HEK293 (cell line): ENCODE results near the gene RHBDF2.

Experiments used
- CTCF ChIA-PET: fragments of 350-600 bp; formaldehyde crosslinking; extraction: SDS; loops from one replicate; lab custom pipeline; 2021; ENCODE audit warnings: antibody characterized with exemption; lab: Yijun Ruan, JAX
- POLR2A ChIA-PET: fragments of 300-600 bp; formaldehyde crosslinking; extraction: SDS; loops from one replicate; lab custom pipeline; 2020; ENCODE audit warnings: antibody characterized with exemption, inconsistent platforms; lab: Yijun Ruan, JAX
- H3K27ac ChIP-seq: fragments of 200-500 bp; sonication (Bioruptor generic); 2 replicates; pipeline ENCODE4 v1.5.1; 2014; ENCODE audit warnings: low read depth, low read length, control low read depth, inconsistent platforms; ENCODE audit errors: extremely low read depth
- H3K36me3 ChIP-seq, 2 experiments: fragments of 200-500 bp in 1 of 2; sonication (Bioruptor generic) in 1 of 2; 1 replicate in 1 of 2; 2 replicates in 1 of 2; pipeline ENCODE4 v1.5.1; 2014 to 2017; ENCODE audit warnings: inconsistent platforms in 2 of 2, low read length in 2 of 2; ENCODE audit not compliant: control insufficient read depth in 2 of 2, insufficient read depth in 1 of 2
- H3K4me1 ChIP-seq: fragments of 200-500 bp; sonication (Bioruptor generic); 2 replicates; pipeline ENCODE4 v1.5.1; 2014; ENCODE audit warnings: mild to moderate bottlenecking, low read length, inconsistent platforms; ENCODE audit not compliant: control insufficient read depth, insufficient read depth
- H3K4me3 ChIP-seq: 2 replicates; pipeline ENCODE4 v1.5.1; 2011; ENCODE audit warnings: low read depth, mild to moderate bottlenecking, control low read depth, low read length, moderate library complexity
- H3K9me3 ChIP-seq: fragments of 200-500 bp; sonication (Bioruptor generic); 2 replicates; pipeline ENCODE4 v1.5.1; 2014; ENCODE audit warnings: low read depth, low read length, inconsistent platforms; ENCODE audit not compliant: control insufficient read depth, insufficient read depth
- FEZF1 ChIP-seq: fragments of 450-650 bp; formaldehyde crosslinking; IDR thresholded peaks from 2 replicates; pipeline ENCODE4 v1.5.1; 2016; ENCODE audit warnings: missing biosample characterization, missing genetic modification characterization
- HIC1 ChIP-seq: fragments of 450-650 bp; formaldehyde crosslinking; IDR thresholded peaks from 2 replicates; pipeline ENCODE4 v1.5.1; 2016; ENCODE audit warnings: missing biosample characterization, missing genetic modification characterization
- MEIS1 ChIP-seq: sonication (generic); formaldehyde crosslinking; IDR thresholded peaks from 2 replicates; pipeline ENCODE4 v1.8.1; 2022; ENCODE audit warnings: missing genetic modification reagents, mild to moderate bottlenecking, borderline replicate concordance
- PRDM4 ChIP-seq: fragments of 450-650 bp; formaldehyde crosslinking; IDR thresholded peaks from 2 replicates; pipeline ENCODE4 v1.5.1; 2017; ENCODE audit warnings: missing biosample characterization, missing genetic modification characterization
- PRDM6 ChIP-seq: fragments of 450-650 bp; formaldehyde crosslinking; IDR thresholded peaks from 2 replicates; pipeline ENCODE4 v1.5.1; 2017; ENCODE audit warnings: missing biosample characterization, missing genetic modification characterization
- SCRT1 ChIP-seq: fragments of 450-650 bp; formaldehyde crosslinking; IDR thresholded peaks from 2 replicates; pipeline ENCODE4 v1.5.1; 2016; ENCODE audit warnings: missing biosample characterization, missing genetic modification characterization, borderline replicate concordance
- SCRT2 ChIP-seq: fragments of 450-650 bp; formaldehyde crosslinking; IDR thresholded peaks from 2 replicates; pipeline ENCODE4 v1.5.1; 2016; ENCODE audit warnings: missing biosample characterization, missing genetic modification characterization
- ZBTB20 ChIP-seq: fragments of 450-650 bp; formaldehyde crosslinking; IDR thresholded peaks from 2 replicates; pipeline ENCODE4 v1.5.1; 2016; ENCODE audit warnings: missing biosample characterization, missing genetic modification characterization
- ZBTB6 ChIP-seq: fragments of 450-650 bp; formaldehyde crosslinking; IDR thresholded peaks from 2 replicates; pipeline ENCODE4 v1.5.1; 2017; ENCODE audit warnings: missing biosample characterization, missing genetic modification characterization
- ZBTB8A ChIP-seq: fragments of 450-650 bp; formaldehyde crosslinking; IDR thresholded peaks from 2 replicates; pipeline ENCODE4 v1.5.1; 2016; ENCODE audit warnings: missing biosample characterization, missing genetic modification characterization
- ZFP3 ChIP-seq: fragments of 450-650 bp; formaldehyde crosslinking; IDR thresholded peaks from 2 replicates; pipeline ENCODE4 v1.5.1; 2016; ENCODE audit warnings: low read depth, missing biosample characterization, missing genetic modification characterization
- ZIC2 ChIP-seq: fragments of 450-650 bp; formaldehyde crosslinking; IDR thresholded peaks from 2 replicates; pipeline ENCODE4 v1.5.1; 2016; ENCODE audit warnings: missing biosample characterization, missing genetic modification characterization
- ZNF223 ChIP-seq: fragments of 450-650 bp; formaldehyde crosslinking; IDR thresholded peaks from 2 replicates; pipeline ENCODE4 v1.5.1; 2016; ENCODE audit warnings: missing biosample characterization, missing genetic modification characterization
- ZNF530 ChIP-seq: fragments of 450-650 bp; formaldehyde crosslinking; IDR thresholded peaks from 2 replicates; pipeline ENCODE4 v1.5.1; 2016; ENCODE audit warnings: low read depth, missing biosample characterization, missing genetic modification characterization
- ZNF560 ChIP-seq: fragments of 450-650 bp; formaldehyde crosslinking; IDR thresholded peaks from 2 replicates; pipeline ENCODE4 v1.5.1; 2017; ENCODE audit warnings: missing biosample characterization, missing genetic modification characterization, borderline replicate concordance
- ZNF600 ChIP-seq: fragments of 450-650 bp; formaldehyde crosslinking; IDR thresholded peaks from 2 replicates; pipeline ENCODE4 v1.5.1; 2016; ENCODE audit warnings: missing biosample characterization, missing genetic modification characterization
- ZNF621 ChIP-seq: fragments of 450-650 bp; formaldehyde crosslinking; IDR thresholded peaks from 2 replicates; pipeline ENCODE4 v1.5.1; 2017; ENCODE audit warnings: missing biosample characterization, missing genetic modification characterization
- ZNF654 ChIP-seq: fragments of 450-650 bp; formaldehyde crosslinking; IDR thresholded peaks from 2 replicates; pipeline ENCODE4 v1.5.1; 2016; ENCODE audit warnings: low read depth, missing biosample characterization, missing genetic modification characterization
- ZNF843 ChIP-seq: fragments of 450-650 bp; formaldehyde crosslinking; IDR thresholded peaks from 2 replicates; pipeline ENCODE4 v1.5.1; 2016; ENCODE audit warnings: missing biosample characterization, missing genetic modification characterization

The RHBDF2 gene

GRCh38 chr17:76495663-76496400, 5.4 kb downstream of the RHBDF2 start:
- Histone ChIP-seq H3K9me3 (no peaks in the 10 kb centered on the region), H3K36me3 (no peaks in the 10 kb centered on the region), H3K4me3 (no peak overlapping the region), H3K27ac (no peak overlapping the region), H3K4me1 (peaks cover 16% of the 10 kb centered on the region)
- ChIA-PET CTCF (interaction anchor here (0.6 to 1.4 kb wide), 9 partner anchors 10 to 415 kb away, joined by 3 to 7 read pairs (median 3); no protein-coding TSS in a partner anchor), POLR2A (no interaction called here)
- TF ChIP-seq ZNF530 (no peak), ZBTB20 (tag by site-specific recombination) (0 out of 2 replicates have a peak, but pooled peaks have one; percentile 19), ZFP3 (tag by site-specific recombination) (no peak), ZNF560 (no peak), ZBTB8A (tag by site-specific recombination) (no peak; the same call in 1 of the 2 replicates), SCRT1 (tag by site-specific recombination) (0 out of 2 replicates have a peak, but pooled peaks have one; percentile 23), ZIC2 (tag by site-specific recombination) (peak; percentile 84), ZNF843 (no peak), ZBTB6 (tag by site-specific recombination) (no peak), FEZF1 (tag by site-specific recombination) (peak; percentile 53; the same call in 1 of the 2 replicates), MEIS1 (CRISPR knock-in tag) (no peak), ZNF223 (0 out of 2 replicates have a peak, but pooled peaks have one; percentile 23), ZNF621 (tag by site-specific recombination) (no peak), SCRT2 (tag by site-specific recombination) (0 out of 2 replicates have a peak, but pooled peaks have one; percentile 28), ZNF600 (tag by site-specific recombination) (peak; percentile 68), PRDM4 (peak; percentile 35; the same call in 1 of the 2 replicates), PRDM6 (tag by site-specific recombination) (no peak), ZNF654 (no peak), HIC1 (peak; percentile 18; the same call in 1 of the 2 replicates)
